ENCODE results near the gene USP54.

Gene USP54

DNA sequence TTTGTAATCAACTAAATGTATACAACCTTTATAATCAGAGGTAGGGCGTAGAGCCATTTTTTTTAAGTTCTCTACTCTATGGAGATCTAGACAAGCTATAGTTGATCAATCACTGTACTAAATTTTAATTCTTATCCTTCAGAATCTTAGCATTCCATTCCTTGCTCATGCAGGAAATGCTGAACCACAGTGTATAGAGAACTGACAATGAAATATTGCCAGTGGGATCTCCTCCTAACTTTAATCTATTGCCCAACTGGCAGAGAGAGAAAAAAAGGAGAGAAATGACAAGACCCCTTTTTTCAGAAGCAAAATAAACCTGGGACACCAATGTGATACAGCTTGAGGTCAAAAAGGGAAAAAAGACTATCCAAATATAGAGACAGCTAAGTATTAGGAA lies 68.9 kb downstream of the USP54 start:
- DNase-seq (ENCODE audit: low read depth in 2 of 2) = no peak

DNA sequence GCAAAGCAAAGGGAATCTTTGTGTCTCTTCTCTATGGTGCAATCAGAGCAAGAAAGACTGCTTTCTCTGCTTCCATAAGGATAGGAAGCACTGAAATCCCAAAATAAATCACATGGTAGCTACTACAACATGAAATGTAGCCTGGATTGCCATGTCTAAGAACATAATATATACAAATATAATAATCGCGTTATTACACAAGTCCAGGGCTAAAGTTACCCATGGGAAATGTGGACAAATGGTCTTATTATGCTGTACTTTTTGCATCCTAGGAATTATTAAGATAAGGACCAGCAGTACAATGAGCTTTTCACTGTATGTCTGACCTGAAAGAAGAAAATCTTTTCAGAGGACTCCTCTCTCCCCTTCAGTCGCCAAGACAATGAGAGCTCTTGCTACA lies 71.8 kb downstream of the USP54 start:
- no peak for DNase-seq (ENCODE audit: low read depth in 2 of 2)

DNA sequence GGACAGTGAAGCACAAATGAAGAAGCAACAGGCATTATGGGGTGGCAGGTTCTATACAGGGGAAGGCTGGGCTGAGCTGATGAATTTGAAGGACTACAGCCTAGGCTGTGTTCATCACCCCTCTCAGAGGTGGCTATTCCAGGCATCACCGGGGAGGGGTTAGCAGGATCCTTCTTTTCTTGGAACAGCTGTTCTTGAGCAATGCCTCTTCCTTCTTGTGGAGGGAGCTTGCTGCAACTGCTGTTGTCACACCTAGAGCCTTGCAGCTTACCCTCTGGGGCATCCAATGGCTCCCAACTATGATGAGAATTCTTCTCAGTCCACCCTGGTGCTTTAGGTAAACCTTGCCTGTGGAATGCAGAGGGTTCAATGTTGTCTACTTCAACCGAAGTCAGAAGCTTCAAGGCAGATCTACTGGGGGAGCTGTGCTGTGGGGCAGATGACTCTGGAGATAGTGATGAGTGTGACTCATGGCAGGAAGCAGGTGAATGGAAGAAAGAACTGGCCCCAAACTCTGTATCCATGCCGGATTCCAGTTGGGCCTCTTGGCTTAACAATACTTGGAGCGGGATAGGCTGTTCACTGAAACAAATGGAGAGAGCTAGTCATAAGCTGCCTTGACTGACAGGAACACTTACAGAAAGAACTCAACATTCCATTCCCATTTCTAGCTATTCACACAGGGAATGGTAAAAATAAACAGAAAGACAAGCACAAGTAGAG lies 73.8 kb downstream of the USP54 start:
- DNase-seq (ENCODE audit: low read depth in 2 of 2) = no peak

DNA sequence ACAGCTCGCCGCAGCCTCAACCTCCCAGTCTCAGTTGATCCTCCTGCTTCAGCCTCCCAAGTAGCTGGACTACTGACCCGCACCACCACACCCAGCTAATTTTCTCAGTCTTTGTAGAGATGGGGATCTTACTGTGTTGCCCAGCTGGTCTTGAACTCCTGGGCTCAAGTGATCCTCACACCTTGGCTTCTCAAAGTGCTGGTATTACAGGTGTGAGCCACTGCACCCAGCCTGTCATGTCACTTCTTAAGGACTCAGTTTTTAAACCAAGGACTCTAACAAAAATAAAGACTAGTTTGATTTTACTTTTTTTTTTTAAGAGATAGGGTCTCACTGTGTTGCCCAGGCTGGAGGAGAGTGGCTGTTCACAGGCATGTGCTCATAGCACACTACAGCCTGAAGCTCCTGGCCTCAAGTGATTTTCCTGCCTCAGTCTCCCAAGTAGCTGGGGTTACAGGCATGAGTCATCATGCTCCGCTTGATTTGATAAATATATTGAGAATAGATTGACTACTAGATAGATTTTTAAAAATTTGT lies 78.9 kb downstream of the USP54 start:
- no peak for DNase-seq (ENCODE audit: low read depth in 2 of 2)

DNA sequence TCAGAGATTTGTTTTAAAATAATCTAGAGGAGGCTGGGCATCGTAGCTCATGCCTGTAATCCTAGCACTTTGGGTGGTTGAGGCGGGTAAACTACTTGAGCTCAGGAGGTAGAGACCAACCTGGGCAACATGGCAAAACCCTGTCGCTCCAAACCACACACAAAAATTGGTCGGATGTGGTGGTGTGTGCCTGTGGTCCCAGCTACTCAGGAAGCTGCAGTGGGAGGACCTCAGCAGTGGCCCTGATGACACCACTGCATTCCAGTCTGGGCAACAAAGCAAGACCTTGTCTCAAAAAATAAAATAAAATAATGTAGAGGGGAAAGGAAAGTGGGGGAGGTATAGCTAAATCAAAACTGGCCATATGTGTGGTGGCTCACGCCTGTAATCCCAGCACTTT lies 81.4 kb downstream of the USP54 start:
- no peak for DNase-seq (ENCODE audit: low read depth in 2 of 2)

DNA sequence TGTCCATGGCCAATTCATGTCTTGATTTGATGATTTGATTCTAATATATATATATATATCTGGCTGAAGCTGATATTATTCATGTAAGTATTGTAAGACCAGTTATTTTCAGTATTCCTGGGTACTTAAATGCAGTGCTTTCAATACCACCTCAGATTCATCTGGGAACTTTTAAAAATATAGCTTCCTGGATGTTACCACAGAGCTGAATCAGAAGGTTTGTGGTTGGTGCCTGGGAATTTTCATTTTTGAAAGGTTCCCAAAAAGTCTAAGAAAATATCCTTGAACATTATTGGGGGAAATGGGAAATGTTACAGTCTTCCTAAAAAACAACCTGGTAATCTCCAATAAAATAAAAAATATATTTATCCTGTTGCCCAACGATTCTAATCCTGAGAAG lies 84.7 kb downstream of the USP54 start:
- no peak for DNase-seq (ENCODE audit: low read depth in 2 of 2)

DNA sequence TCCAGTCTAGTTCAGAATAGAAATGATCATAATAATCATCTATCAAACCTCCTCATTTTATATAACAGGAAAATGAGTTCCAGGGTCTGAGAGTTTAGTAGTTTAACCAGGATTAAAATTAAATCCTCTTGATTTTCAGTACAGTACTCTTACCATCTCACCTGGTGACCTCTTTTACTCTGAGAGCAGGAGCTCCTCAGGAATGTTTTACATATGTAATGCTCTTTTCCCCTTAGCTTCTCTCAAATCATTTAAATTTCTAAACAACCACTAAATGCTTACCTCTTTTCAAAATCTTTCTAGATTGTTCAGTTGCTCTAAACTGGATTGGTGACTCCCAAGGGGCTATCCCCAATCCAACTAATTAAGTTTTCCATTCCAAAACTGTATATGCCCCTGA lies 85.1 kb downstream of the USP54 start:
- no peak for DNase-seq (ENCODE audit: low read depth in 2 of 2)

DNA sequence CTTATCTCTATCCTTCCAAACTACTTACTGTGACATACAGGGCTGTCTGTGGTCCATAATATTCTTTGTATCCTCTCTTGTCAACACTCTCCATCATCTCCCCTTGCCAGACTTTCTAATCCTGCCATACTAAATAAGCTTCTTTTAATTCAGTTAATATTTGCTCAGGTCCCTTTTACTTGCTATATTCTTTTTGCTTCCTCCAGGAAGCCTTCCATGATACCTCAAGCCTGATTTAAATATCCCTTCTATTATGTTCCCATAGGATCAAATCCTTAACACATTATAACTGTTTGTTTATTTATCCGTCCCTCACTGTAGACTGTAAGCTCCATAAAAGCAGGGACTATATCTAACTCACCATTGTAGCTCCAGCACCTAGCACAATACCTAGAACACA lies 88.1 kb downstream of the USP54 start:
- no peak for DNase-seq (ENCODE audit: low read depth in 2 of 2)

DNA sequence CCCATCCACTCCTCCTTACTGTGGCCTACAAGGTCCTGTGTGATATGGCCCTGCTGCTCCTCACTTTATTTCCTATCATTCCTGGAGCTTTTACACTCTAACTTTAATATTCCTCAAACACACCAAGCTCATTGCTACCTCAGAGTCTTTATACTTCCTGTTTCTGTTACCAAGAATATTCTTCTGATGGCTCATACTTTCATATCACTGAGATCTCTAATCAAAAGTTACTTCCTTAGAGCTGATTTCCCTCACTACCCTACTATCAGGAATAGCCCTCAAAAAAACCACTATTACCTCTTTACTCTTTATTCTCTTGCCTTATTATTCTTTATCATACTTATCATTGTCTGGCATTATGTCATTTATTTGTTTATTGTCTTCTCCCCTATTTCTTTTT lies 89.5 kb downstream of the USP54 start:
- DNase-seq (ENCODE audit: low read depth in 2 of 2) = no peak

DNA sequence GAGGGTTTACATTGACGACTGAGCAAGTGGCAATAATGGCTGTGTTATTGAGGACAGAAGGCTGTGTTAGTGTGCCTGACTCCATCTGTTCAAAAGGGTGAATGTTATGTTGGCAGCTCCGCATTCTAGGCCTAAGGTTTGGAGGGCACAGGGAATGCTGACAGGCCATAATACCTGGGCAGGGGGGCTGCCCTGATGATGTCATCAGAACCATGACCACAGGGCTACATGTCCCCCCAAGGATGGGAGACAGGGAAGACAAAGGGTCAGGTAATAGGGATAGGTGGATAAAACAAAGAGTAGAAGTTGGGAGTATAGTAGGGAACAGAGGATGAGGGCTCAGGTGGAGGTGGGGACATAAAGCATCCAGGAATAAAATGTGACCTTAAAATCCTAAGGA lies 93.5 kb downstream of the USP54 start:
- no peak for DNase-seq (ENCODE audit: low read depth in 2 of 2)

DNA sequence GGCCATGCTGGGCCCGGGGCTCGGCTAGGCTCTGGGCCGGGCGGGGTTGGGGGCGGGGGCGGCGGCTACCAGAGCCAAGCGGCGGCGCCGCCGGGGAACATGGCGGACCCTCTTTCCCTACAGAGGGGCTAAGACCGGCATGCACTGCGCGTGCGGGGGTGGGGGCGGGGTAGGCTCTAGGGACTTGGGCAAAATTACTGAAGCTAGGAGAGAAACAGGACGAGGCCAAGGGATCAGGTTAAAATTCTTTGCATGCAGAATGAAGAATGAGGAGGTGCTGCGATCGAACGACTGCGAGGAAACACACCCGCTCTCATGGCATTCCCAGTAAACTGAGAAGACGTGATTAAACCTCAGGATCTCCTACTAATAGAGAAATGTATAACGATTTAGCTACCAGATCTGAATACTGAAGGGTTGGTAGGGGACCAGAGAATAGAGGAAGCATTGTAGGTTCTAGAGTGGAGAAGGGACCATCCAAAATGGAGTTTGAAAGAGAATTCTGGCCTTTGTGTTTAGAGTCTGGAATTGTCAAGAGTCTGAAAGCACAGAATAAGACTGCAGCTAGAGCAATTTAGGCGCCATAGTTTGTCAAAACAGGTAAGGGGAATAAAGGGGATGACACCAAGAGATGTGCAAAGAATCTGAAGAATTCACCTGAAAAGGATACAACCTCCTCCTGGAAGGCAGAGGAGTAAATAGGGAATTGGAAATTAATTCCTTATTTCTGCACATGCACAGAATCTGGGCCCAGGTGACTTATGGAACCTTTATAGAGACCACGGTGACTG lies 95.1 kb downstream of the USP54 start, which contains the start of gene PPP3CB:
Gene PPP3CB (minus strand): TSS at position 141 of the 791 bp plus-strand sequence. CDS start 135 bp downstream, at position 6.
- DNase-seq (ENCODE audit: low read depth in 2 of 2) = peak; percentile 74 to 86

DNA sequence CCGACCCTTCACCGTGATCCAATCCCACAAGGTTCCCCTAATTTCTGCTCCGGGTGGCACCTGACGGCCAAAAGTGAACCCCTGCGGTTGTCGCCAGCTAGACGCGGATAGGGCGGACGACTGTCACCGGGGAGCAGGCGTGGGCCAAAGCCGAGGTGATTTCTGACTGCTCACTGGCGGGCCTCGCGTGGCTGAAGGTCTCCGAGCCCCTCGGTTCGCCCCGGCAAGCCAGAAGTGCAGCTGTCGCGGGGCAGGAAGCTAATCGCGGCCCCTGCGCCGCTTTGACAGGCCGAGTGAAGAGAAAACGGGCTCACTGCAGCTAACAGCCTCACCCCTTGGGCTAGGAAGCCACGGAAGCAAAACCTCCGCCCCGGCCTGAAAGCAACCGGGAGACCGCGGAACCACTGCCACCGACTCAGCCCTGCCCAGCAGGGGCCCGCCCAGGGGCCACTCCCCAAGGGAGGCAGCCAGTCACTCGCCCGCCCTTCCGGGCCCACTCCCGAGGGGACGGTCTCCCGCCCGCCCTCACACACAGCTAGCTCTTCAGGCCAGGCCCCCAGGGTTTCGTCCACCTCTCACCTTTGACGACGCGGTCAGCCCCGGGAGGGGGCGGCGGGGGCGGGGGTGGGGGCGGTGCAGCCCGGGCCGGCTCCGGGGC lies 95.8 kb downstream of the USP54 start:
- peak; percentile 68 to 79 for DNase-seq (ENCODE audit: low read depth in 2 of 2)

DNA sequence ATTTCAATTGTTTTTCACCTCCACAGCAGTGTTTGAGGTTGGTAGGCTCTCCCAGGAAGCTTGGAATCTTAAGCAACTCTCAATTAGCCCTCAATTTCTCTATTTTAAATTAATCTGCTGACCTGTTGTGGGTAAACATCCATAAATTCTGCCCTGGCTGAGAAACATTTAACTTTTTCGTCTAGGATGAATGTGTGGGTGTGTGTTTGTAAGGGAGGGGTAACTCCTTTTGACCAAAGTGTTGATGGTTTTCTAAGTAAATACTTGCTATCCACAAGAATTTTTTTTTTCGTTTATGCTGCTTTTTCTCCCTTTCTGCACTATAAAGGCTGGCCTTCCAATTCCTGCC lies 96.3 kb downstream of the USP54 start:
- DNase-seq (ENCODE audit: low read depth in 2 of 2) = no peak

DNA sequence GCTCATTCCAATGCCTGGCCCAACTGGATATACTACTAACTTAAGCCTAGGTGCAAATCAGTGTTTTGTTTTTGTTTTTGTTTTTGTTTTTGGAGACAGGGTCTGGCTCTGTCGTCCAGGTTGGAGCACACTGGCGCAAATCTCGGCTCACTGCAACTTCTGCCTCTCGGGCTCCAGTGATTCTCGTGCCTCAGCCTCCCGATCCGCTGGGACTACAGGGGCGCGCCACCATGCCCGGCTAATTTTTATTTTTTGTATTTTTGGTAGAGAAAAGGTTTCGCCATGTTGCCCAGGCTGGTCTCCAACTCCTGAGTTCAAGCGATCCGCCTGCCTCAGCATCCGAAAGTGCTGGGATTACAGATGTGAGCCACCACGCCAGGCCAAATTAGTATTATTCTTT lies 96.9 kb downstream of the USP54 start:
- no peak for DNase-seq (ENCODE audit: low read depth in 2 of 2)

DNA sequence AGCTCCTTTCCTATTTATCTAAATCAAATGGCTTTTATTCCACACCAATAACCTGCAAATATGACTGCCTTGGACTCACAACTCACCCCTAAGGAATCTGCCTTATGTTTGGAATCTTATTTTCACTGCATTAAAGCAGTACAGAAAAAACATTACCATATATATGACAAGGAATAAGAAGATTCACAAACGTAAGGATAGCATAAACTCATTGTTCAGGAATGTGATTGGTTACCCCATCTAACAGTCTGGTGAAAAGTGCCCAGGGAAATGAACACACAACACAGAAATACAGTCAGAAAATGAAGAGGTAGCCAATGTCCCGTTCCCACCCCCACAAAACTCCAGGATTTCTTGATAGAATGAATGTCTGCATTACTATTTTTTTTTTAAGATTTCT lies 97.4 kb downstream of the USP54 start:
- no peak for DNase-seq (ENCODE audit: low read depth in 2 of 2)

DNA sequence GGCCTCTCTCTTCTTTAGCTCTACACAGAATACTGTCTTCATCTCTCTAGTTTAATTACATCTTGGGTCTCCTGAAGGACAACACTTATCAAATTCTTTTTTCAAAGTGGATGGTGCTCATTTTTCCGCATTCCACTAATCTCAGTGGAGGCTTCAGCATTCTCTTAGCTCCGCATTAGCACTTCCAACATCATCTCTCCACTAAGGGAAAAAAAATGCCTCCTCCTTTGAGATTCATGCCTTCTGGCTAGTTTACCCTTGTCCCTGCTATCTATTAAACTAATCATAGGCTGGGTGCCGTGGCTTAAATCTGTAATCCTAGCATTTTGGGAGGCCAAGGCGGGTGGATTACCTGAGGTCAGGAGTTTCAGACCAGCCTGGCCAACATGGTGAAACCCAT lies 104.5 kb downstream of the USP54 start:
- no peak for DNase-seq (ENCODE audit: low read depth in 2 of 2)

DNA sequence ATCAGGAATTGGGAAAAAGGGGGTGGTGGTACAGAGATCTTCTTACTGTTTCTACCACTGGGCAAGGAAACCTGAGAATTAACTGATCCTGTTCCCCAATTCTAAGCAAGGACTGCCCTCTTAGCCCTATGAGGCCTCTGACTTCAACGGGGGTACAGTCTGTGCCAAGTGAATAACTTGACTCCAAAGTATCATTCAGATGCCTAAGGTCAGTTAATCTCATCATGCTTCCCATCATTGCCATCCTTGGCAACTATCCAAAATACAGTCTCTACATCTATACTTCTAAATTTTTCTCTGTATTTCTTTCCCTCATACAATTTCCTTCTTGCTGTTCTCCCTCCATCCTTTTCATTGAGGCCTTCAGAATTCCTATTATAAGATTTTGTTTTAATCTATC lies 105.8 kb downstream of the USP54 start:
- no peak for DNase-seq (ENCODE audit: low read depth in 2 of 2)

DNA sequence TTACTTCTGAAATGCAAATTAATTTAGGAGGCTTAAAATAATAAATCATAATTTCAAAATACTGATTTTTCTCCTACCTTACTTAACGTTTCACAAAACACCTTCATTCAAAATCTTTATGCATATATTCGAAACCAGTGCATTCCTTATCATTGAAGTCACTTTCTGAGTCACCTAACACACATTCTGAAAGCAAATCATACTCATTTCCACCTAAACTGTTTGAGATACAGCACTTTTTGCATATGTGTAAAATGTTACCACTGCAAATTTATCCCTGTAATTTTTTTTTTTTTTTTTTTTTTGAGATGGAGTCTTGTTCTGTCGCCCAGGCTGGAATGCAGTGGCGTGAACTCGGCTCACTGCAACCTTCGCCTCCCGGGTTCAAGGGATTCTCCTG lies 111.0 kb downstream of the USP54 start:
- DNase-seq (ENCODE audit: low read depth in 2 of 2) = no peak

DNA sequence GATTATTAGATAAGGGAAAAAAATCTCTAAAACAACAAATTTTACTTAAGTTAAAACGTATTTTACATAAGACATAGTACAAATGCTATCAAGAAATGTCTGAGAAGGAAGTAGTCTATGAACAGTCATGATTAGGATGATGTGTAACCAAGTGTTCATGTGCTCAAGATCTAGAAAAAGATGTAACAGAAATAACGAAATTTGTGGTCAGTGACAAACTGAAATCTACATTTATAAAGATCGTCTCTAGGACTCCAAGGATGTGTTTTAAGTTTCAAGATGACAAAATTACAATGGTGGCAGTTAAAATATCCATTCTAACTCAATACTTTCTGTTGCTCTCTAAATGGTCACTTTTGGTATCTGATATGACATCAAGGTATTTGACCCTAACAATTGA lies 112.5 kb downstream of the USP54 start:
- no peak for DNase-seq (ENCODE audit: low read depth in 2 of 2)

DNA sequence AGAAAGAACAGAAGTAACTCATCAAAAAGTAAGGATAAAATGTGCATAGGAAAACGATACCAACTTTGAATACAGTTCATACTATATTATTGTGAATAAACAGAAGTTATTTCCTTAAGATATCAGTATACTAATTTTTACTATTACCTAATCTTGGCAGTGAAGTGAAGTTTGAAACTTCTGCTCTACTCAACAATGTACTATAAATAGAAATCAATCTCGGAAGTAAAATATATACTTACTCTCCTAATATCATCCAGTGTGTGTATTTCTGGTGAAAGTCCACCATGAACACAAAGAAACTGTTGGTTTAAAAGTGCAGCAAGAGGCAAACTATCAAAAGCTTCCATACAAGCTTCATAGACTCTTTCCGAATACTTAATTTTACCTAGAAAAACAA lies 119.9 kb downstream of the USP54 start:
- DNase-seq (ENCODE audit: low read depth in 2 of 2) = no peak

DNA sequence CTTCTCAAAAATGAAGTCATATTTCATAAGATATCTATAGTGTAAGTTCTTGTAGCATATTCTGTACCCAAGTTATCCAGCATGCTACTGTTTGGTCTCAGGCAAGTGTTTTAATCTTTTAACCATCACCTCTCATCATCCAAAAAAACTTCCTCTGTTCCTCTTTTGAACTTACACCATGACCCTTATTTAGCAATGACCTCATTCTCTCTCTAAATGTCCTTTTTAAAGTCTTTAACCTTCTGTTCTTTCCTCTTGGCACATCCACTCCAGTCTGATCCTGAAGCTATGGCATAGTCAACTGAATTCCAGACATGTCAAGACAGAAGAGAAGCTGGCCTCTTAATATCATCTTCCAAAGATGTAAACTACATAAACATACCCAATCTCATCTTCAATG lies 121.6 kb downstream of the USP54 start:
- no peak for DNase-seq (ENCODE audit: low read depth in 2 of 2)

DNA sequence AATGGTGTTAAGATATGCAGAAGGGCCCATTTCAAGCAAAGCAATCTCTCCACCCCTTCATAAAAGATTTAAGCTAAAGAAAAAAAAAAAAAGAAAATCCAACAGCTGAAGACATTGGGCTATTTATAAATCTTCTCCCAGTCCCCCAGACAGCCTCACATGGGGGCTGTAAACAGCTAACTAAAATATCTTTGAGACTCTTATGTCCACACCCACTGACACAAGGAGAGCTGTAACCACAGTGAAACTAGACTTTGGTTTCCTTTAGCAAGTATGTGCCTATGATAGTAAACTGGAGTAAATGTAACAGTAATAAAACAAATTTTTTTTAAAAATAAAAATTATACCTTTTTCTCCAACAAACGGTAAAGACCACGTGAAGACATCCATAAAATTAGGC lies 123.9 kb downstream of the USP54 start:
- DNase-seq (ENCODE audit: low read depth in 2 of 2) = no peak

All from stimulated activated CD8-positive, alpha-beta memory T cell treated with anti-CD3 and anti-CD28 coated beads, Interleukin-2, amount 100 ng/mL, for 1 hour (primary cell).